Measurements from ENCODE around the gene TAOK3.
A peak's percentile ranks its signal among the peaks of the same experiment; 100 is the strongest.

Gene TAOK3

GRCh38 chr12:118373616-118374015 is 909 bp upstream of the TAOK3 start:
- no peaks in the 10 kb centered on the region for H3K9me3 ChIP-seq (ENCODE audit: insufficient read depth, low read depth, low read length)
- H3K9me2 ChIP-seq (replicated peaks; ENCODE audit: low read depth, low read length), result no peaks in the 10 kb centered on the region
- H3K36me3 ChIP-seq (ENCODE audit: insufficient read depth, low read length), result no peaks in the 10 kb centered on the region
- H3K79me2 ChIP-seq (ENCODE audit: insufficient read depth, low read length), result peaks cover 88% of the 10 kb centered on the region
- peak overlapping the region; percentile 93 for H3K4me3 ChIP-seq (ENCODE audit: low read length, poor library complexity, severe bottlenecking)
- H3K9ac ChIP-seq (ENCODE audit: low read depth, low read length, poor library complexity, severe bottlenecking), result peak overlapping the region; percentile 91
- H3K4me1 ChIP-seq (ENCODE audit: insufficient read depth, low read length, poor library complexity, severe bottlenecking), result peaks cover 60% of the 10 kb centered on the region
- H3K27me3 ChIP-seq (ENCODE audit: insufficient read depth, low read length, poor library complexity, severe bottlenecking), result no peaks in the 10 kb centered on the region
- H4K20me1 ChIP-seq (ENCODE audit: insufficient read depth, low read length, poor library complexity, severe bottlenecking), result peaks cover 40% of the 10 kb centered on the region
- H2AFZ ChIP-seq (ENCODE audit: low read length), result no peak overlapping the region
- TF ChIP-seq EZH2phosphoT487 (IDR thresholded peaks at IDR 0.05; ENCODE audit: borderline replicate concordance), result no peak
- TF ChIP-seq, protein P1, sequence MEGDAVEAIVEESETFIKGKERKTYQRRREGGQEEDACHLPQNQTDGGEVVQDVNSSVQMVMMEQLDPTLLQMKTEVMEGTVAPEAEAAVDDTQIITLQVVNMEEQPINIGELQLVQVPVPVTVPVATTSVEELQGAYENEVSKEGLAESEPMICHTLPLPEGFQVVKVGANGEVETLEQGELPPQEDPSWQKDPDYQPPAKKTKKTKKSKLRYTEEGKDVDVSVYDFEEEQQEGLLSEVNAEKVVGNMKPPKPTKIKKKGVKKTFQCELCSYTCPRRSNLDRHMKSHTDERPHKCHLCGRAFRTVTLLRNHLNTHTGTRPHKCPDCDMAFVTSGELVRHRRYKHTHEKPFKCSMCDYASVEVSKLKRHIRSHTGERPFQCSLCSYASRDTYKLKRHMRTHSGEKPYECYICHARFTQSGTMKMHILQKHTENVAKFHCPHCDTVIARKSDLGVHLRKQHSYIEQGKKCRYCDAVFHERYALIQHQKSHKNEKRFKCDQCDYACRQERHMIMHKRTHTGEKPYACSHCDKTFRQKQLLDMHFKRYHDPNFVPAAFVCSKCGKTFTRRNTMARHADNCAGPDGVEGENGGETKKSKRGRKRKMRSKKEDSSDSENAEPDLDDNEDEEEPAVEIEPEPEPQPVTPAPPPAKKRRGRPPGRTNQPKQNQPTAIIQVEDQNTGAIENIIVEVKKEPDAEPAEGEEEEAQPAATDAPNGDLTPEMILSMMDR (conservative IDR thresholded peaks at IDR 0.05; ENCODE audit: low read length), result no peak
- peak overlapping the region; percentile 100 for H3K4me2 ChIP-seq (ENCODE audit: low read depth, low read length, poor library complexity, severe bottlenecking)
- H3F3A ChIP-seq (ENCODE audit: low read depth), result no peaks in the 10 kb centered on the region; the same call in 1 of the 2 replicates

DNA sequence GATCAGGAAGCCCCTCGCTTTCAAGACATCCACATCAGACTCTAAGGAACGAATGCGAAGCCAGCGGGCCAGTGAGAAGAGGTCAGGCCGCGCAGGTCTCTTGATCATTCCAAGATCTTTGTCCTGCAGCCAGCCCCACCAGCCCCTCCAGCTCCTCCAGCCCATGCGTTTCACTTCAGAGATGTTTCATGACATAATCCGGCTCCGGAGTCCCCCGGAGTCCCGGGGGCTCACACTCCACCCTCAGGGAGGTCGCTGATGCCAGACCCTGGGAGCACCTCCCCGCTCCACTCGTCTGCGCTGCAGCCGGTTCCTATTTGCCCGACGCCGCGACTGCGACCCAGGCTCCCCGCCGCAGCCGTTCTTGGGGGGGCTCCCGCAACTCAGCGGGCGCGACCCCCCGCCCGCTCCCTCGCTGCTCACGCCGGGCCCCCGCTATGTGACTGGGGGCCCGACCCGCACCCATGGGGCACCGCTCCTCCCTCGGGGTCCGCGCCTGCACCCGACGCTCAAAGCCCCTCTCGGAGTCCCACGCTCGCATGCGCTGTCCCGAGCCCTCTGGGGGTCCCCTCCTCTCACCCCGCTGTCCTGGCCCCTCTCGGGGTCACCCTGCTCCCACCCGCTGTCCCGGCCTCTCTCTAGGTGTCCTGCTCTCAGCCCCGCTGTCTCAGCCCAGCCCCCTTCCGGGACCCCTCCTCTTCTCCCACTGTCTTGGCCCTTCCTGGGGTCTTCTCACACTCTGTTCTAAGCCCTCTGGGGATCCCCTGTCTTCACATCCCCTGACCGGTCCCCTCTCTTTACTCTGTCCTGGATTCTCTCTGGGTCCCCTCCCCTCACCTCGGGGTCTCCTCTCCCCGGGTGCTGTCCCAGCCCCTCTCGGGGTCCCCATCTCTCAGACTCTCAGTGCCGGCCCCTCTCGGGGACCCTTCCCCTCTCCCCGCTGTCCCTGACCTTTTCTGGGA is 1.1 kb downstream of the TAOK3 start:
- no peak for TF ChIP-seq EZH2phosphoT487 (IDR thresholded peaks at IDR 0.05; ENCODE audit: borderline replicate concordance)
- TF ChIP-seq, protein P1 (conservative IDR thresholded peaks at IDR 0.05; ENCODE audit: low read length), result no peak
- Histone ChIP-seq H3K4me1 (ENCODE audit: insufficient read depth, low read length, poor library complexity, severe bottlenecking) (peaks cover 54% of the 10 kb centered on the region), H2AFZ (ENCODE audit: low read length) (peak overlapping the region; percentile 68), H3K4me3 (ENCODE audit: low read length, poor library complexity, severe bottlenecking) (peak overlapping the region; percentile 93), H3K79me2 (ENCODE audit: insufficient read depth, low read length) (peaks cover 88% of the 10 kb centered on the region), H3K9me3 (ENCODE audit: insufficient read depth, low read depth, low read length) (no peaks in the 10 kb centered on the region), H3F3A (ENCODE audit: low read depth) (no peaks in the 10 kb centered on the region; the same call in 1 of the 2 replicates), H3K4me2 (ENCODE audit: low read depth, low read length, poor library complexity, severe bottlenecking) (peak overlapping the region; percentile 89), H3K9me2 (replicated peaks; ENCODE audit: low read depth, low read length) (no peaks in the 10 kb centered on the region), H4K20me1 (ENCODE audit: insufficient read depth, low read length, poor library complexity, severe bottlenecking) (peaks cover 31% of the 10 kb centered on the region), H3K36me3 (ENCODE audit: insufficient read depth, low read length) (no peaks in the 10 kb centered on the region), H3K27me3 (ENCODE audit: insufficient read depth, low read length, poor library complexity, severe bottlenecking) (no peaks in the 10 kb centered on the region), H3K9ac (ENCODE audit: low read depth, low read length, poor library complexity, severe bottlenecking) (peak overlapping the region; percentile 95)

DNA sequence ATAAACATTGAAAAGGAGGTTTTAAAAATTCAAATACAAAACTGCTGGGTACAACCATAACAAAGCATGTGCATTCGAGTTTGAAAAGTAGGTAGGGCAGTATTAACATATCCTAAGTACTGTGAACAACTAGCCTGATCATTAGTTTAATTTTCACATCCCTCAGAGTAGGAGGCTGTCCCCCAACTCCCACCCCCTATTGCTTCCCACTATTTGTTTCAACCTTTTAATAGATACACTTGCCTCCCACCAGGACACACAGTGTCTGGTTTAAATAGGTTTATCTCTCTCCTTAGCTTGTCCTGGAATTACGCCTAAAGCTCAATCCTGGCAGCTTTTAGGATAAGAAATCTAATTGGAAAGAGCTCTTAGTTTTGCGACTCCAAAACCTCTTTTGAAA is 2.1 kb downstream of the TAOK3 start:
- H4K20me1 ChIP-seq (ENCODE audit: insufficient read depth, low read length, poor library complexity, severe bottlenecking), result peaks cover 28% of the 10 kb centered on the region
- TF ChIP-seq EZH2phosphoT487 (IDR thresholded peaks at IDR 0.05; ENCODE audit: borderline replicate concordance), result no peak
- TF ChIP-seq, protein P1 (conservative IDR thresholded peaks at IDR 0.05; ENCODE audit: low read length), result no peak
- H2AFZ ChIP-seq (ENCODE audit: low read length), result peak overlapping the region; percentile 68; the same call in 1 of the 2 replicates
- no peaks in the 10 kb centered on the region for H3K36me3 ChIP-seq (ENCODE audit: insufficient read depth, low read length)
- H3K27me3 ChIP-seq (ENCODE audit: insufficient read depth, low read length, poor library complexity, severe bottlenecking), result no peaks in the 10 kb centered on the region
- peak overlapping the region; percentile 89 for H3K4me2 ChIP-seq (ENCODE audit: low read depth, low read length, poor library complexity, severe bottlenecking)
- peaks cover 91% of the 10 kb centered on the region for H3K79me2 ChIP-seq (ENCODE audit: insufficient read depth, low read length)
- no peaks in the 10 kb centered on the region for H3K9me3 ChIP-seq (ENCODE audit: insufficient read depth, low read depth, low read length)
- H3K4me3 ChIP-seq (ENCODE audit: low read length, poor library complexity, severe bottlenecking), result peak overlapping the region; percentile 93
- peaks cover 58% of the 10 kb centered on the region for H3K4me1 ChIP-seq (ENCODE audit: insufficient read depth, low read length, poor library complexity, severe bottlenecking)
- no peaks in the 10 kb centered on the region; the same call in 1 of the 2 replicates for H3F3A ChIP-seq (ENCODE audit: low read depth)
- peak overlapping the region; percentile 95 for H3K9ac ChIP-seq (ENCODE audit: low read depth, low read length, poor library complexity, severe bottlenecking)
- no peaks in the 10 kb centered on the region for H3K9me2 ChIP-seq (replicated peaks; ENCODE audit: low read depth, low read length)

Data from Loucy (cell line).